DOHH2 (cell line): ENCODE measurements around the gene SLC6A9.

Experiments
- CTCF ChIP-seq: fragments of 200-600 bp; sonication (generic); IDR thresholded peaks from one replicate; pipeline ENCODE4 v1.5.1; 2014; ENCODE audit warnings: antibody characterized with exemption, mild to moderate bottlenecking, low read depth, low read length; ENCODE audit not compliant: poor library complexity, severe bottlenecking
- EZH2phosphoT487 ChIP-seq: fragments of 200-600 bp; sonication (generic); IDR thresholded peaks from 2 replicates; pipeline ENCODE4 v1.6.1; 2017; ENCODE audit warnings: borderline replicate concordance, mild to moderate bottlenecking, antibody characterized with exemption, low read length, moderate library complexity, mixed read lengths

GRCh38 chr1:43957407-43958040 lies 73.7 kb downstream of the SLC6A9 start:
- no peak for TF ChIP-seq CTCF
- no peak for TF ChIP-seq EZH2phosphoT487
